Activated effector memory CD4-positive, alpha-beta T cell treated with anti-CD3 and anti-CD28 coated beads, Interleukin-2, amount 50 U/mL, for 16 hours (primary cell): ENCODE measurements around the gene ZMYM4.

Source experiments
- DNase-seq: peaks from one replicate; pipeline ENCODE4 v3.0.0-alpha.2; 2020

ZMYM4 gene

GRCh38 chr1:35278886-35279554 is 10.5 kb downstream of the ZMYM4 start:
- no peak for DNase-seq

DNA sequence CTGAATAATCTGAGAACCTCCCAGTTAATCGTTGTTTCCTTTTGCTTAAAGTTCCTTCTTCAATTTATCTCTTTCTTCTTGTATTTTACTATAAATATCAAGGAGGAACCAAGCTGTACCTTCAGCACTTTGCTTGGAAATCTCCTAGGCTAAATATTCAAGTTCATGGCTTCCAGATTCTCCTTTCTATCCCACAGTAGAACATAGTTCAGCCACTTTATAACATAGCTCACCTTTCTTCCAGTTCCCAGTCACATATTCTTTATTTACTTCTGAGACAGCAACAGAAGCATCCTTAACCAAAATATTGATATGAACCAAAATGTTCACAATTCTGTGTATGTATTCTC is 11.0 kb downstream of the ZMYM4 start:
- DNase-seq: no peak

DNA sequence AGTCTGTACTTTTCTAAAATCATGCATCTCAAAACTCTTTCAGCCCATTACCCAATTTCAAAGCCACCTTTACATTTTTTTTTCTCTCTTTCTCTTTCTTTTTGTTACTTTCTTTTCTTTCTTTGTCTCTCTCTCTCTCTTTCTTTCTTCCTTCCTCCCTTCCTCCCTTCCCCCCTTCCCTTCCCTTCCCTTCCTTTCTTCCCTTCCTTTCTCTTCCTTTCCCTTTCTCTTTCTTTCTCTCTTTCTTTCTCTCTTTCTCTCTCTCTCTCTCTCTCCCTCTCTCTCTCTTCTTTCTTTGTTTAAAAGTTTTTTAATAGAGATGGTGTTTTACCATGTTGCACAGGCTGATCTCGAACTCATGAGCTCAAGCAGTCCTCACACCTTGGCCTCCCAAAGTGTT is 11.5 kb downstream of the ZMYM4 start:
- no peak for DNase-seq

- no peak for DNase-seq
Measured at GRCh38 chr1:35281565-35281964, 13.1 kb downstream of the ZMYM4 start.

DNA sequence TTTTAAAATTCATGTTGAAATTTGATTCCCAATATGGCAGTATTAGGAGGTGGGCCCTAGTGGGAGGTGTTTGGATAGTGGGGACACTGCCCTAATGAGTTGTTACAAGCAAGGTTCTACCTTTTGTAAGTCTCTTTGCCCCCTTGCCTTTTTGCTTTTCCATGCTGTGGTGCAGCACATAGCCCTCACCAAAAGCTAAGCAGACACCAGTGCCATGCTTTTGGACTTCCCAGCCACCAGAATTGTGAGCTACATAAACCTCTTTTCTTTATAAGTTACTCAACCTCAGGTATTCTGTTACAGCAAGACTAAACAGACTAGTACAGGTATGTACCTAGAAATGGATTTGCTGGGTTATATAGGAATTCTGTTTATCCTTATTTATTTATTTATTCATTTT is 13.7 kb downstream of the ZMYM4 start:
- DNase-seq: no peak

DNA sequence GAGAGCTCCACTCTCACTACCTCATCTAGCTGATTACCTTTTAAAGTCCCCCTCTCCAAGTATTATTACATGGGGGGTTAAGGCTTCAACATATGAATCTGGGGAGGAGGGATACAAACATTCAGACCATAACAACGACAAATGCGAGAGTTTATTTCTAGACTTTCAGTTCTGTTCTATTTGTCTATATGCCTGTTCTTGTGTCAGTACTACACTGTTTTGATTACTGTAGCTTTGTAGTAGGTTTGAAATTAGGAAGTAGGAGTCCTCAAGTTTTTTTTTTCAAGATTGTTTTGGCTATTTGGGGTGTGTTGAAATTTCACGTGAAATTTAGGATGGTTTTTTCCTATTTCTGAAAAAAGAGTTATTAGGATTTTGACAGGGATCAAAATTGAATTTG is 16.3 kb downstream of the ZMYM4 start:
- no peak for DNase-seq

DNA sequence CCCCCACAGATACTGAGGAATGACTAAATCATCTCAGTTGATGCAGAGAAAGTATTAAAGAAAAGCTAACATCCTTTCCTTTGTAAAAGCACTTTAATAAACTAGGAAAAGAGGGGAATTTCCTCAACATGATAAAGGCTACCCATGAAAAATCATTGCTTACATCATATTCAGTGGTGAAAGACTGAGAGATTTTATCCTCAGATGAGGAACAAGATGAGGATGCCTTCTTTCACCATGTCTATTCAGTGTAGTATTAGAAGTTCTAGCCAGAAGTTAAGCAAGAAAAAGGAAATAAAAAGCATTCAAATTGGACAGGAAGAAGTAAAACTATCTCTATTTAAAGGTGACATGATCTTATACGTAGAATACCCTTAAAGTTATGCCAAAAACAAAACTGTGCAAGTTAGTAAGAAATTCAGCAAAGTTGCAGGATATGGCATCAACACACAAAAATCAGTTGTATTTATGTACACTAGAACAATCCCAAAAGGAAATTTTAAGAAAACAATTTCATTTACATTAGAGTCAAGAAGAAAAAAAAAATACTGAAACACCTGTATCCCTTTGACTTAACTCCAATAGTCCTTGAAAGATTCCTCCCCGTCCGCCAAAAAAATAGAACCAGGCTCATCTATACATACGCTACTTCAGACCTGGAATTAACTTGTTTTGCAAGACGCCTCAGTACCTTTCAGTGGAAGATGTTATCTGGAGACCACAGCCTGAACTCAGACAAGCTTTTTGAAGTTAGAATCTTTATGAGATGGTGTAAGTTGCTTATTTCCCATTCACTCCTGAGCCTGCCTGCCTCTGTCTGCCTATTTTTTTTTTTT is 17.5 kb downstream of the ZMYM4 start:
- DNase-seq: no peak

DNA sequence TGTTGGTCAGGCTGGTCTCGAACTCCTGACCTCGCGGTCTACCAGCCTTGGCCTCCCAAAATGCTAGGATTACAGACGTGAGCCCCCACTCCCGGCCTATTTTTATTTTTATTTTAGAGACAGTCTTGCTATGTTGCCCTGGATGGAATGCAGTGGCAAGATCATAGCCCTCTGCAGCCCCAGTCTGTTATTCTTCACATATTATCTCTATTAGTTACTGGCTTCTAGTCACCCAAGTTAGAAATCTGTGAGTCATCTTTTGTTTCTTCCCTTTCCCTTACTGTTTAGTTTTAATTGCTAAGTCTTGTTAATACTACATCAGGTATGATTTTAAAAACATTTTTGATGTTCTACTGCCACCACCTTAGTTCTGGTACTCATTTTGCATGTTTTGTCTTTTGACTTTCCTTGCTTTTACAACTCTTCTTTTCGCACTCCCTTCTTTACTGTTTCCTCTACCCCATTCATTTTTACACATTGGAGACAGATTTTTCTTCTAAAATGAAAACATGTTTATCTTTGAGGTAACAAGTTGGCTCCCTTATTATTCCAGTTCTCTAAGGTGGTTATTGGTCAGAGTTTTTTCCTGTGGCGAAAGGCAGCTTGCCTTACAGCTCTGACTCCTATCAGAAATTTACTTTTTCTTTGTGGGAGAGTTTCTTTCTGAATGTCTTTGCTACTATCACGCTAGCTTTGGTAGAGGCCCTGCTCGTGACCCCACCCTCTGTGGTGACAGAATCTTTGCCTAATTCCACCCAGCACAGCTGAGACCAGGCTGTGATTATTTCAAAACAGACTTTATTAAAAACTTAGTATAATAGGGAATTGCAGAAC is 19.5 kb downstream of the ZMYM4 start:
- no peak for DNase-seq

DNA sequence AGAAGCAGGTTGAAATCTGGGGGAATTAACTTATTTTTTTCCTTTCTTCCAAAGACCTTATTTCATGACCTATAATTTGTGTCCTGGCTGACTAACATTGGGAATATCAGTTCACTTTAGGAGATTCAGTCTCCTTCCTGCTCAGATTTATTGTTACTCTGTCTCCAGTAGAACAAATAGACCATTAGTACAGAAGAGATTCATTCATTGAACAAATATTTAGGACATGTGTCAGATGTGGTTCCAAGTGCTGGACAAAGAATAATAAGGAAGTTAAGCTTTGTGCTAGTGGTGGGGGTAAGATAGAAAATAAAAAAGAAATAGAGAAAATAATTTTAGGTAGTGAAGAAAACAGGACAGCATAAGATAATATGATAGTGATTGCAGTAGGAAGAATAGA is 20.3 kb downstream of the ZMYM4 start:
- DNase-seq: no peak

GRCh38 chr1:35290452-35290851 is 21.9 kb downstream of the ZMYM4 start:
- DNase-seq: no peak

DNA sequence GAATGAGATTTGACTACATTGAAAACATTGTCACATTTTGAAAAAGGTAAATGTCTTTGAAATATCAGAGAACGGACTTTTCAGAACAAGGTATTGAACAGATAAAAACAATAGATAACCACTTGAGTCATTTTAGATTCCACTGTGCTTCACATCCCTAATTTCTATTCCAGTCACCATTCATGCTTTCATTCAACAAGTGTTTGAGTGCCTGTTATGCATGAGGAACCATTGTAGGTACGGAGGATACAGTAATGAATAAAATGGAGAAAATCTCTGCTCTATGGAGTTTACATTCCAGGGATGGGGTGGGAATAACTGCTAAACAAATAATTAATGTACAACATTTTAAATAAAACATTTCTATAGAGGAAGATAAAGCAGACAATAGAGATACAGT is 26.3 kb downstream of the ZMYM4 start:
- no peak for DNase-seq

- no peak for DNase-seq
Measured at GRCh38 chr1:35297886-35298285, 29.4 kb downstream of the ZMYM4 start.

- DNase-seq: no peak
Measured at GRCh38 chr1:35298464-35298863, 30.0 kb downstream of the ZMYM4 start.

- DNase-seq: no peak
Measured at GRCh38 chr1:35300376-35300775, 31.9 kb downstream of the ZMYM4 start.

- DNase-seq: no peak
Measured at GRCh38 chr1:35301674-35302392, 33.3 kb downstream of the ZMYM4 start.

GRCh38 chr1:35305383-35305782 is 36.9 kb downstream of the ZMYM4 start:
- DNase-seq: no peak

DNA sequence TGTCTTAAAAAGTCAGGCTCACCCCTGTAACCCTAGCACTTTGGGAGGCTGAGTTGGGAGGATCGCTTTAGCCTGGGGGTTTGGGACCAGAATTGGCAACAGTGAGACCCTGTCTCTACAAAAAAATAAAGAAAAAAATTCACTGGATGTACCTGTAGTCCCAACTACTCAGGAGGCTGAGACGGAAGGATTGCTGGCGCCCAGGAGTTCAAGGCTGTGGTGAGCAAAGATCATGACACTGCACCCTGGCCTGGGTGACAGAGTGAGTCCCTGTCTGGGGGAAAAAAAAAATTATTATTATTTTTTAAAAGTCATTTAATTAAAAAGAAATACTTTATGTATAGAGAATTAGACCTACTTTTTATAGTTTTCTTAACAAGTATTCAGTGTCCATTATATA is 47.1 kb downstream of the ZMYM4 start:
- no peak for DNase-seq

DNA sequence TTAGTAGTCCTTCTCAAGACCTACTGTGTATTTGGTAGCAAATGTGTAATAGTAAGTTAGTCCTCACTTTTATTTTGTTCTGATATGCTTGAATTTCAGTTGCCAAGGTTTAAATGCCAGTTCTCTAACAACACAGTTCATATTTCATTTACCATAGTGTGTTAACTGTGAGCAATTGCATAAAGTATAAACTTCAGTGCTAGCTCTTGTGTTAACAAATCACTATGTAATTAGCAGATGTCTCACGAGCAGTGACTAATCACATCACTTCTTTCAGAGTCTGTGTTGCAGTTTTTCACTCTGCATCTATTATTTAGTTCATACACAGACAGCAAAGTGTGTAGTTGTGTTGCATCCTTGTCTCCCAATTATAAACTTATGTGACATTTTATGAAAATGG is 47.8 kb downstream of the ZMYM4 start:
- no peak for DNase-seq

- no peak for DNase-seq
Measured at GRCh38 chr1:35319988-35320713, 51.6 kb downstream of the ZMYM4 start.

DNA sequence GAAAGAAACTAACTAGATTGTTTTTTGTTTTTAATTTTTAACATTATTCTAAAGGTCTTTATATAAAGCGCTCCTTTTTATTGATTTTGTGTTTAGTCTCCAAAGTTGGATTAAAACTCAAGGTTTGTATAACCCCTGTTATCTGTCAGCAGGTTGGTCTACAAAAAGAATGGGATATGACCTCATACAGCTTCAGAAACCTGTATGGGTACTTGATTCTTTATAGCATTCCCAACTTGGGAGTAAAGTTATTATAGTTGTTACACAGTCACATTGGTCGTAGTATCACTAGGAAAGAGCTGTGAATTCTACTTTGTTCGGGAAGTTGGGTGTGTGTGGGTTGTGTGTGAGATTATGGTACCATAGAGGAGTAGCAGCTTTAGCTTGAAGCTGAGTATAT is 52.4 kb downstream of the ZMYM4 start:
- DNase-seq: no peak

GRCh38 chr1:35324486-35324885 is 56.0 kb downstream of the ZMYM4 start:
- no peak for DNase-seq

GRCh38 chr1:35326246-35326866 is 57.8 kb downstream of the ZMYM4 start:
- DNase-seq: no peak
